GM23338 (cell line): ENCODE data around the gene C1orf21. TPM values are rescaled to one million over a fixed set of nuclear protein-coding genes. Genes with fewer than 3 reads are reported as not detected.
A peak's percentile ranks its signal among the peaks of the same experiment; 100 is the strongest.

Experiments
- ATAC-seq: fragments of 200-7000 bp; cut with Tn5 transposase; 3 replicates; pipeline ENCODE4 v1.9.1; 2020
- DNase-seq: peaks from one replicate; pipeline ENCODE4 v3.0.0-alpha.2; 2015; ENCODE audit warnings: low spot score
- H2AFZ ChIP-seq: fragments of 200-600 bp; sonication (generic); 2 replicates; pipeline ENCODE4 v1.8.0; 2016; ENCODE audit warnings: antibody characterized with exemption, mild to moderate bottlenecking, moderate library complexity
- H3F3A ChIP-seq: fragments of 200-600 bp; sonication (generic); replicated peaks from 2 replicates; pipeline ENCODE4 v1.8.0; 2017; ENCODE audit warnings: antibody characterized with exemption, mixed run types, low read depth
- H3K27ac ChIP-seq: fragments of 200-600 bp; sonication (generic); 2 replicates; pipeline ENCODE4 v1.6.1; 2016; ENCODE audit warnings: low read depth
- H3K27me3 ChIP-seq: fragments of 200-600 bp; sonication (generic); 2 replicates; pipeline ENCODE4 v1.8.0; 2016; ENCODE audit warnings: mild to moderate bottlenecking, mixed run types, moderate library complexity; ENCODE audit not compliant: insufficient read depth
- H3K36me3 ChIP-seq: fragments of 200-600 bp; sonication (generic); 2 replicates; pipeline ENCODE4 v1.8.0; 2016; ENCODE audit warnings: mild to moderate bottlenecking; ENCODE audit not compliant: insufficient read depth
- H3K4me1 ChIP-seq: fragments of 200-600 bp; sonication (generic); 2 replicates; pipeline ENCODE4 v1.8.0; 2016; ENCODE audit warnings: mild to moderate bottlenecking, moderate library complexity; ENCODE audit not compliant: insufficient read depth
- H3K4me2 ChIP-seq: fragments of 200-600 bp; sonication (generic); 2 replicates; pipeline ENCODE4 v1.7.1; 2017; ENCODE audit warnings: mixed run types
- H3K4me3 ChIP-seq: fragments of 200-600 bp; sonication (generic); 2 replicates; pipeline ENCODE4 v1.6.1; 2016; ENCODE audit warnings: mixed run types
- H3K79me2 ChIP-seq: fragments of 200-600 bp; sonication (generic); replicated peaks from 2 replicates; pipeline ENCODE4 v1.8.0; 2017; ENCODE audit warnings: mild to moderate bottlenecking; ENCODE audit not compliant: insufficient read depth
- H3K9me2 ChIP-seq: fragments of 200-600 bp; sonication (generic); 2 replicates; pipeline ENCODE4 v1.8.0; 2017; ENCODE audit not compliant: insufficient read depth
- H4K20me1 ChIP-seq: fragments of 200-600 bp; sonication (generic); replicated peaks from 2 replicates; pipeline ENCODE4 v1.8.0; 2017; ENCODE audit warnings: mild to moderate bottlenecking; ENCODE audit not compliant: insufficient read depth
- H3K27ac Mint-ChIP-seq: 2 replicates; pipeline ENCODE4 v1.8.0; 2020; ENCODE audit warnings: inconsistent platforms, mild to moderate bottlenecking, moderate library complexity, mixed read lengths
- H3K27me3 Mint-ChIP-seq: 3 replicates; pipeline ENCODE4 v1.8.0; 2022; ENCODE audit warnings: low read depth, mild to moderate bottlenecking, moderate library complexity, mixed read lengths, inconsistent platforms; ENCODE audit not compliant: insufficient read depth, poor library complexity
- H3K36me3 Mint-ChIP-seq: 3 replicates; pipeline ENCODE4 v1.8.0; 2021; ENCODE audit warnings: low read depth, mild to moderate bottlenecking, inconsistent platforms, moderate library complexity, mixed read lengths
- H3K4me1 Mint-ChIP-seq: 3 replicates; pipeline ENCODE4 v1.8.0; 2020; ENCODE audit warnings: mild to moderate bottlenecking, inconsistent platforms, mixed read lengths
- H3K4me3 Mint-ChIP-seq: 3 replicates; pipeline ENCODE4 v1.8.0; 2021; ENCODE audit warnings: moderate library complexity, mild to moderate bottlenecking, inconsistent platforms, mixed read lengths
- H3K9me3 Mint-ChIP-seq: 3 replicates; pipeline ENCODE4 v1.8.0; 2020; ENCODE audit warnings: moderate library complexity, mild to moderate bottlenecking, inconsistent platforms, mixed read lengths
- CREB1 ChIP-seq: fragments of 250-450 bp; sonication (Bioruptor Pico); IDR thresholded peaks from 2 replicates; pipeline ENCODE4 v1.5.0; 2020; ENCODE audit warnings: low read depth, mild to moderate bottlenecking, moderate library complexity
- EZH2 ChIP-seq: fragments of 200-600 bp; sonication (generic); IDR thresholded peaks from one replicate; pipeline ENCODE4 v1.8.0; 2017; ENCODE audit warnings: antibody characterized with exemption, mild to moderate bottlenecking, low read depth; ENCODE audit not compliant: unreplicated experiment
- EZH2phosphoT487 ChIP-seq: fragments of 200-600 bp; sonication (generic); IDR thresholded peaks from one replicate; pipeline ENCODE4 v1.8.1; 2018; ENCODE audit warnings: antibody characterized with exemption; ENCODE audit not compliant: unreplicated experiment
- JUNB ChIP-seq: IDR thresholded peaks from one replicate; pipeline ENCODE4 v1.6.1; 2016; ENCODE audit warnings: antibody characterized with exemption; ENCODE audit not compliant: unreplicated experiment
- NANOG ChIP-seq: IDR thresholded peaks from 2 replicates; pipeline ENCODE4 v1.6.1; 2016; ENCODE audit warnings: antibody characterized with exemption, borderline replicate concordance
- POLR2AphosphoS5 ChIP-seq: IDR thresholded peaks from 2 replicates; pipeline ENCODE4 v1.6.1; 2016; ENCODE audit warnings: antibody characterized with exemption, low read depth
- STAT1 ChIP-seq: IDR thresholded peaks from one replicate; pipeline ENCODE4 v1.6.1; 2016; ENCODE audit warnings: antibody characterized with exemption; ENCODE audit not compliant: unreplicated experiment
- ZNF114 ChIP-seq: fragments of 250-450 bp; sonication (Bioruptor Pico); IDR thresholded peaks from 2 replicates; pipeline ENCODE4 v1.5.0; 2020; ENCODE audit warnings: mild to moderate bottlenecking, moderate library complexity
- ZNF331 ChIP-seq: fragments of 250-450 bp; sonication (Bioruptor Pico); IDR thresholded peaks from 2 replicates; pipeline ENCODE4 v1.5.0; 2020; ENCODE audit warnings: low read depth, mild to moderate bottlenecking, moderate library complexity
- polyA plus RNA-seq: library from polyadenylated mRNA; unstranded; fragments of >200 nt; fragmentation: Nextera tagmentation; extraction: Ambion mirVana; gene quantifications from 2 replicates; pipeline ENCODE4 v1.2.1, GENCODE V29; 2016
- total RNA-seq: library from RNA; depleted of rRNA; stranded (reverse); fragments of >200 nt; shearing (Covaris generic); gene quantifications from 2 replicates; pipeline ENCODE4 v1.2.3, GENCODE V29; 2014
- TF ChIP-seq, protein P1 (sequence below), 2 experiments: fragments of 200-600 bp in 1 of 2; sonication (generic) in 1 of 2; conservative IDR thresholded peaks; 2 replicates each; pipeline versions ENCODE4 v1.5.1 to v1.6.1; 2016 to 2017; ENCODE audit warnings: antibody characterized with exemption in 2 of 2, low read depth in 2 of 2, mild to moderate bottlenecking in 2 of 2, moderate library complexity in 1 of 2
- TF ChIP-seq, protein P2 (sequence below): IDR thresholded peaks from 2 replicates; pipeline ENCODE4 v1.6.1; 2016; ENCODE audit warnings: antibody characterized with exemption
- TF ChIP-seq, protein P3 (sequence below): fragments of 250-450 bp; sonication (Bioruptor Pico); IDR thresholded peaks from 2 replicates; pipeline ENCODE4 v1.5.0; 2020; ENCODE audit warnings: mild to moderate bottlenecking, moderate library complexity

The C1orf21 gene
- total and polyA plus RNA-seq, 2 experiments from 2014 or later, result 28.0 to 40.4 TPM

DNA sequence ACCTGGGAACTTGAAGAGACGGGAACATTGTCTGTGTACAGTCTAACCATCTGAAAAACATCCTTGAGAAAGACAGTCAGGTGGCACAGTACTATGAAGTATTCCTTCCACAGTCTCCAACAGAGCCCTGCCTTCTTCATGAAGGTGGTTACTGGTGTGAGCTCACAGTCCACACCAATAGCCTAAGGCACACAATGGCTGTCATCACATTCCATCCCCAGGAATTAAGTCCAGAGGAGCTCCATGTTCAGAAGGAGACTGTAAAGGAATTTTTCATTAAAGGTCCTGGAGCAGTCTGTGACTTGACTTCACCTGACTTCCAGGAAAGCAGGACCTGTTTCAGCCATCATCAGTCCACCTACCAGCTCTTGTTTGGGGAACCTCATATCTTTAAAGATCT, 180.2 kb downstream of the C1orf21 start (continued):
- TF ChIP-seq, protein P1, sequence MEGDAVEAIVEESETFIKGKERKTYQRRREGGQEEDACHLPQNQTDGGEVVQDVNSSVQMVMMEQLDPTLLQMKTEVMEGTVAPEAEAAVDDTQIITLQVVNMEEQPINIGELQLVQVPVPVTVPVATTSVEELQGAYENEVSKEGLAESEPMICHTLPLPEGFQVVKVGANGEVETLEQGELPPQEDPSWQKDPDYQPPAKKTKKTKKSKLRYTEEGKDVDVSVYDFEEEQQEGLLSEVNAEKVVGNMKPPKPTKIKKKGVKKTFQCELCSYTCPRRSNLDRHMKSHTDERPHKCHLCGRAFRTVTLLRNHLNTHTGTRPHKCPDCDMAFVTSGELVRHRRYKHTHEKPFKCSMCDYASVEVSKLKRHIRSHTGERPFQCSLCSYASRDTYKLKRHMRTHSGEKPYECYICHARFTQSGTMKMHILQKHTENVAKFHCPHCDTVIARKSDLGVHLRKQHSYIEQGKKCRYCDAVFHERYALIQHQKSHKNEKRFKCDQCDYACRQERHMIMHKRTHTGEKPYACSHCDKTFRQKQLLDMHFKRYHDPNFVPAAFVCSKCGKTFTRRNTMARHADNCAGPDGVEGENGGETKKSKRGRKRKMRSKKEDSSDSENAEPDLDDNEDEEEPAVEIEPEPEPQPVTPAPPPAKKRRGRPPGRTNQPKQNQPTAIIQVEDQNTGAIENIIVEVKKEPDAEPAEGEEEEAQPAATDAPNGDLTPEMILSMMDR (conservative IDR thresholded peaks at IDR 0.05; ENCODE audit: low read depth in 2 of 2), result no peak
- TF ChIP-seq POLR2AphosphoS5 (no peak), JUNB (no peak), ZNF114 (CRISPR knock-in tag) (no peak), STAT1 (no peak), EZH2 (no peak), ZNF331 (CRISPR knock-in tag) (no peak), NANOG (no peak)

DNA sequence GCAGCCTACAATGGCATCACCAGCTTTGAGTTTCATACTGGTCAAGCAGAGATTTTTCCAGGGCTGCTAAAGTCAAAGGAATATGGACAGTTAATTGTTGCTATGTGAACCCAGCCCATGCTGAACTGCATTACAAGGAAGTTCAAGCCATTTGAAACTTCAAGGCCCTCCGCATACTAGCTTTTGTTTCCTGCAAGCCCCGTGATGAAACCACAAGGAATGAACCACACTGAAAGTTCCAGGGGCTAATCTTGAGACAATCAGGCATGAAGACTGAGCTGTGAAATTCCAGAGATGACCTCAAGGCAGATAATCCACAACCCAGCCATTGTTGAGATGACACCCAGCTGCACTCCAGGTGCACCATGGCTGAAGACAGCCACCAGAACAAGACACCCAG, 180.8 kb downstream of the C1orf21 start:
- no peak overlapping the region for H3K27ac ChIP-seq
- H3K4me3 Mint-ChIP-seq, result no peak overlapping the region
- TF ChIP-seq POLR2AphosphoS5 (no peak), ZNF331 (CRISPR knock-in tag) (no peak), CREB1 (no peak), STAT1 (no peak), ZNF114 (CRISPR knock-in tag) (no peak), NANOG (no peak), EZH2 (no peak), JUNB (no peak), EZH2phosphoT487 (no peak)
- TF ChIP-seq, protein P2, sequence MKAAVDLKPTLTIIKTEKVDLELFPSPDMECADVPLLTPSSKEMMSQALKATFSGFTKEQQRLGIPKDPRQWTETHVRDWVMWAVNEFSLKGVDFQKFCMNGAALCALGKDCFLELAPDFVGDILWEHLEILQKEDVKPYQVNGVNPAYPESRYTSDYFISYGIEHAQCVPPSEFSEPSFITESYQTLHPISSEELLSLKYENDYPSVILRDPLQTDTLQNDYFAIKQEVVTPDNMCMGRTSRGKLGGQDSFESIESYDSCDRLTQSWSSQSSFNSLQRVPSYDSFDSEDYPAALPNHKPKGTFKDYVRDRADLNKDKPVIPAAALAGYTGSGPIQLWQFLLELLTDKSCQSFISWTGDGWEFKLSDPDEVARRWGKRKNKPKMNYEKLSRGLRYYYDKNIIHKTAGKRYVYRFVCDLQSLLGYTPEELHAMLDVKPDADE, result no peak
- TF ChIP-seq, protein P3, sequence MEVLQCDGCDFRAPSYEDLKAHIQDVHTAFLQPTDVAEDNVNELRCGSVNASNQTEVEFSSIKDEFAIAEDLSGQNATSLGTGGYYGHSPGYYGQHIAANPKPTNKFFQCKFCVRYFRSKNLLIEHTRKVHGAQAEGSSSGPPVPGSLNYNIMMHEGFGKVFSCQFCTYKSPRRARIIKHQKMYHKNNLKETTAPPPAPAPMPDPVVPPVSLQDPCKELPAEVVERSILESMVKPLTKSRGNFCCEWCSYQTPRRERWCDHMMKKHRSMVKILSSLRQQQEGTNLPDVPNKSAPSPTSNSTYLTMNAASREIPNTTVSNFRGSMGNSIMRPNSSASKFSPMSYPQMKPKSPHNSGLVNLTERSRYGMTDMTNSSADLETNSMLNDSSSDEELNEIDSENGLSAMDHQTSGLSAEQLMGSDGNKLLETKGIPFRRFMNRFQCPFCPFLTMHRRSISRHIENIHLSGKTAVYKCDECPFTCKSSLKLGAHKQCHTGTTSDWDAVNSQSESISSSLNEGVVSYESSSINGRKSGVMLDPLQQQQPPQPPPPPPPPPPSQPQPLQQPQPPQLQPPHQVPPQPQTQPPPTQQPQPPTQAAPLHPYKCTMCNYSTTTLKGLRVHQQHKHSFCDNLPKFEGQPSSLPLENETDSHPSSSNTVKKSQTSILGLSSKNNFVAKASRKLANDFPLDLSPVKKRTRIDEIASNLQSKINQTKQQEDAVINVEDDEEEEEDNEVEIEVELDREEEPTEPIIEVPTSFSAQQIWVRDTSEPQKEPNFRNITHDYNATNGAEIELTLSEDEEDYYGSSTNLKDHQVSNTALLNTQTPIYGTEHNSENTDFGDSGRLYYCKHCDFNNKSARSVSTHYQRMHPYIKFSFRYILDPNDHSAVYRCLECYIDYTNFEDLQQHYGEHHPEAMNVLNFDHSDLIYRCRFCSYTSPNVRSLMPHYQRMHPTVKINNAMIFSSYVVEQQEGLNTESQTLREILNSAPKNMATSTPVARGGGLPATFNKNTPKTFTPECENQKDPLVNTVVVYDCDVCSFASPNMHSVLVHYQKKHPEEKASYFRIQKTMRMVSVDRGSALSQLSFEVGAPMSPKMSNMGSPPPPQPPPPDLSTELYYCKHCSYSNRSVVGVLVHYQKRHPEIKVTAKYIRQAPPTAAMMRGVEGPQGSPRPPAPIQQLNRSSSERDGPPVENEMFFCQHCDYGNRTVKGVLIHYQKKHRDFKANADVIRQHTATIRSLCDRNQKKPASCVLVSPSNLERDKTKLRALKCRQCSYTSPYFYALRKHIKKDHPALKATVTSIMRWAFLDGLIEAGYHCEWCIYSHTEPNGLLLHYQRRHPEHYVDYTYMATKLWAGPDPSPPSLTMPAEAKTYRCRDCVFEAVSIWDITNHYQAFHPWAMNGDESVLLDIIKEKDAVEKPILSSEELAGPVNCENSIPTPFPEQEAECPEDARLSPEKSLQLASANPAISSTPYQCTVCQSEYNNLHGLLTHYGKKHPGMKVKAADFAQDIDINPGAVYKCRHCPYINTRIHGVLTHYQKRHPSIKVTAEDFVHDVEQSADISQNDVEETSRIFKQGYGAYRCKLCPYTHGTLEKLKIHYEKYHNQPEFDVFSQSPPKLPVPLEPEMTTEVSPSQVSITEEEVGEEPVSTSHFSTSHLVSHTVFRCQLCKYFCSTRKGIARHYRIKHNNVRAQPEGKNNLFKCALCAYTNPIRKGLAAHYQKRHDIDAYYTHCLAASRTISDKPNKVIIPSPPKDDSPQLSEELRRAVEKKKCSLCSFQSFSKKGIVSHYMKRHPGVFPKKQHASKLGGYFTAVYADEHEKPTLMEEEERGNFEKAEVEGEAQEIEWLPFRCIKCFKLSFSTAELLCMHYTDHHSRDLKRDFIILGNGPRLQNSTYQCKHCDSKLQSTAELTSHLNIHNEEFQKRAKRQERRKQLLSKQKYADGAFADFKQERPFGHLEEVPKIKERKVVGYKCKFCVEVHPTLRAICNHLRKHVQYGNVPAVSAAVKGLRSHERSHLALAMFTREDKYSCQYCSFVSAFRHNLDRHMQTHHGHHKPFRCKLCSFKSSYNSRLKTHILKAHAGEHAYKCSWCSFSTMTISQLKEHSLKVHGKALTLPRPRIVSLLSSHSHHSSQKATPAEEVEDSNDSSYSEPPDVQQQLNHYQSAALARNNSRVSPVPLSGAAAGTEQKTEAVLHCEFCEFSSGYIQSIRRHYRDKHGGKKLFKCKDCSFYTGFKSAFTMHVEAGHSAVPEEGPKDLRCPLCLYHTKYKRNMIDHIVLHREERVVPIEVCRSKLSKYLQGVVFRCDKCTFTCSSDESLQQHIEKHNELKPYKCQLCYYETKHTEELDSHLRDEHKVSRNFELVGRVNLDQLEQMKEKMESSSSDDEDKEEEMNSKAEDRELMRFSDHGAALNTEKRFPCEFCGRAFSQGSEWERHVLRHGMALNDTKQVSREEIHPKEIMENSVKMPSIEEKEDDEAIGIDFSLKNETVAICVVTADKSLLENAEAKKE (CRISPR knock-in tag), result no peak

More for the DNA sequence above, 180.8 kb downstream of the C1orf21 start:
- H3K36me3 ChIP-seq, result no peaks in the 10 kb centered on the region; the same call in 1 of the 2 replicates
- Mint-ChIP-seq H3K9me3 (no peaks in the 10 kb centered on the region), H3K36me3 (no peaks in the 10 kb centered on the region), H3K27me3 (no peaks in the 10 kb centered on the region), H3K27ac (0 out of 2 replicates have a peak overlapping the region, but pooled peaks have one; percentile 11), H3K4me1 (no peaks in the 10 kb centered on the region; the same call in 2 of the 3 replicates)
- no peaks in the 10 kb centered on the region for H3K27me3 ChIP-seq
- no peak overlapping the region for H3K4me3 ChIP-seq
- DNase-seq (no peak), ATAC-seq (no peak)
- H2AFZ ChIP-seq, result no peak overlapping the region
- 0 out of 2 replicates have a peak, but pooled peaks cover 4% of the 10 kb centered on the region for H3K9me2 ChIP-seq
- H4K20me1 ChIP-seq, result no peaks in the 10 kb centered on the region; the same call in 1 of the 2 replicates
- no peaks in the 10 kb centered on the region for H3F3A ChIP-seq
- no peaks in the 10 kb centered on the region for H3K79me2 ChIP-seq
- H3K4me1 ChIP-seq, result no peaks in the 10 kb centered on the region
- H3K4me2 ChIP-seq, result no peak overlapping the region
